Stomach smooth muscle (tissue), 2 donors: ENCODE measurements around the gene REG1B.

Experiments used
- H3K27ac ChIP-seq: one replicate; pipeline ENCODE4 v1.7.0; 2013; ENCODE audit warnings: mild to moderate bottlenecking, low read length, inconsistent platforms
- H3K27me3 ChIP-seq, 2 donors: one replicate each; pipeline ENCODE4 v1.7.0; 2013; ENCODE audit warnings: low read length in 2 of 2; ENCODE audit not compliant: insufficient read depth in 2 of 2, control insufficient read depth in 1 of 2
- H3K36me3 ChIP-seq, 2 donors: one replicate each; pipeline ENCODE4 v1.7.0; 2013; ENCODE audit warnings: low read length in 2 of 2; ENCODE audit not compliant: control insufficient read depth in 2 of 2, insufficient read depth in 2 of 2
- H3K4me1 ChIP-seq: one replicate; pipeline ENCODE4 v1.7.0; 2013; ENCODE audit warnings: low read length; ENCODE audit not compliant: control insufficient read depth, insufficient read depth
- H3K4me3 ChIP-seq, 2 donors: one replicate each; pipeline ENCODE4 v1.7.0; 2013; ENCODE audit warnings: low read length in 2 of 2
- H3K9ac ChIP-seq, 2 donors: one replicate each; pipeline ENCODE4 v1.7.0; 2013; ENCODE audit warnings: low read length in 2 of 2, mild to moderate bottlenecking in 1 of 2
- H3K9me3 ChIP-seq, 2 donors: one replicate each; pipeline ENCODE4 v1.7.0; 2013; ENCODE audit warnings: low read length in 2 of 2; ENCODE audit not compliant: control insufficient read depth in 2 of 2
- donor health status: healthy.
- donor health status: Pancreatic carcinoma.

REG1B gene

DNA sequence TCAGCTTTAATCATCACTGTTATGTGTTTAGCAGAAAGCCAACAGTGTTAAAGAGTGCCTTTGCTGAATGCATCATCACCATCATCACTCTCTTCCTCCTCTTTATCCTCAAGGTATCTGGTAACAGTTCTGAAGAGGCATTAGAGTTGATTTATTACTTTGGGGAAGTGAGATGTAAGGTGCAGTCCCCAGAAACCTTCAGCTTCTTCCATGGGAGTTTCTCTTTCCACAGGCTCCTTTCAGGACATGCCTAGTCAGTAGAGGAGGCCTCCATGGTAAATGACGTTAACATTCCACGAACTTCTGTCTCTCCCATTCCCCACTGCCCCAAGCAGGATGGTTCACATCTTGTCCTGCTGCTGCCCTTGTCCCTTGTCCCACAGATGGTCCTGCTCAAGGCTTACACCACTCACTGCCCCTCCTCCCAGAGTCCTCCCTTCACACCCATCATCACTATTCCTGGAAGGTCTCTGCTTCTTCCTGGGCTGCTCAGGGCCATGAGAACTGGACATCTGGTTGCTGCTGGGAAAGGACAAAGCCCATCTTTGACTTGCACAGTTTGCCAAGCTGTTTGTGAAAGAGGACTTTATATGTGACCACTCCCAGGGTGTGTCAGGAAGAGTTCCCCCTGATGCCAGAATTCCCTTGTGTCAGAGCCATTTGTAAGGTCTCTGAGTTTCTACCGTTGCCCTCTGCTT is 27.2 kb upstream of the REG1B start:
- Histone ChIP-seq H3K36me3 (no peaks in the 10 kb centered on the region), H3K27me3 (no peaks in the 10 kb centered on the region), H3K4me3 (no peak overlapping the region), H3K27ac (no peak overlapping the region), H3K4me1 (no peaks in the 10 kb centered on the region), H3K9ac (no peak overlapping the region), H3K9me3 (no peaks in the 10 kb centered on the region)

- Histone ChIP-seq H3K27ac (no peak overlapping the region), H3K4me3 (no peak overlapping the region), H3K36me3 (no peaks in the 10 kb centered on the region), H3K9ac (no peak overlapping the region), H3K9me3 (no peaks in the 10 kb centered on the region), H3K27me3 (no peaks in the 10 kb centered on the region), H3K4me1 (no peaks in the 10 kb centered on the region)
Measured at GRCh38 chr2:79112269-79112668, 24.5 kb upstream of the REG1B start.

DNA sequence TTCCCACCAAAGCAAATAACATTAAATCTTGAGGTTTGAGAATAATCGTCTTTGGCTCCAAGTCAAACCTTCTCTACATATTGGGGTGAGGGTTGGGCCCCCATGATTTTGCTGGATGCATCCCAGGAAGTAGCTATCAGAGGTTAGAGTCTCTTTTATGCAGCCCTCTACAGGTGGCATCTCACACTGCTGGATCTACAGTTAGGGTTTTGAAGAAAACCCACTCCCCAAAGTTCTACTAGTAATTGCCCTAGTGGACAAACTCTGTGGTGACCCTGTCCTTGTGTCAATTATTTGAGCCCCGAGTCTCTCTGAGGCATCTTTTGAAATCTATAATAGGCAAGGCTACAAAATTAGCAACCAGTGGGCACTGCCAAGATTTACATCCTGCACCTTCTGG is 17.5 kb upstream of the REG1B start:
- Histone ChIP-seq H3K4me1 (no peaks in the 10 kb centered on the region), H3K4me3 (no peak overlapping the region), H3K9me3 (no peaks in the 10 kb centered on the region), H3K27me3 (no peaks in the 10 kb centered on the region), H3K9ac (no peak overlapping the region), H3K27ac (no peak overlapping the region), H3K36me3 (no peaks in the 10 kb centered on the region)

GRCh38 chr2:79103214-79103613 is 15.4 kb upstream of the REG1B start:
- no peak overlapping the region for H3K4me3 ChIP-seq

DNA sequence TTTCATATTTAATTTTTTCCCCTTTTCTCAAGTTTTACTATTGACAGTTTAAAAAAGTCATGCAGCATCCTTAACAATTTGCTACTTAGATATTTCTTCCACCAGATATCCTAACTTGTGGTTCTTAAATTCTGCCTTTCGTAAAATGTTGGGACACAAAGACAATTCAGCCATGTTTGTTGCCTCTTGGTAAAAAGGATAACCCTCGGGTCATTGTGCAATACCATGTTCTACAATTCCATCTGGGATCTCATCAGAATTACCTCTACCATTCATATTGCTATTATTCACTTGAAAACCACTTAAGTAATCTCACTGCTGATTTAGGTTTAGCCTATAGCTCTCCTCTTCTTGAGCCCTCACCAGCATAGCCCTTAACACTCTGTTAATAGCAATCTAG is 13.2 kb upstream of the REG1B start:
- H3K27me3 ChIP-seq, result no peaks in the 10 kb centered on the region
- no peaks in the 10 kb centered on the region for H3K36me3 ChIP-seq
- no peak overlapping the region for H3K9ac ChIP-seq
- H3K27ac ChIP-seq, result no peak overlapping the region
- H3K9me3 ChIP-seq, result peaks cover 0 to 3% of the 10 kb centered on the region in 2 donors
- H3K4me3 ChIP-seq, result no peak overlapping the region
- no peaks in the 10 kb centered on the region for H3K4me1 ChIP-seq

More at GRCh38 chr2:79103214-79103613, 15.4 kb upstream of the REG1B start:
- no peaks in the 10 kb centered on the region for H3K4me1 ChIP-seq
- H3K27me3 ChIP-seq, result no peaks in the 10 kb centered on the region
- H3K36me3 ChIP-seq, result no peaks in the 10 kb centered on the region
- H3K27ac ChIP-seq, result no peak overlapping the region
- H3K9ac ChIP-seq, result no peak overlapping the region
- no peaks in the 10 kb centered on the region for H3K9me3 ChIP-seq

DNA sequence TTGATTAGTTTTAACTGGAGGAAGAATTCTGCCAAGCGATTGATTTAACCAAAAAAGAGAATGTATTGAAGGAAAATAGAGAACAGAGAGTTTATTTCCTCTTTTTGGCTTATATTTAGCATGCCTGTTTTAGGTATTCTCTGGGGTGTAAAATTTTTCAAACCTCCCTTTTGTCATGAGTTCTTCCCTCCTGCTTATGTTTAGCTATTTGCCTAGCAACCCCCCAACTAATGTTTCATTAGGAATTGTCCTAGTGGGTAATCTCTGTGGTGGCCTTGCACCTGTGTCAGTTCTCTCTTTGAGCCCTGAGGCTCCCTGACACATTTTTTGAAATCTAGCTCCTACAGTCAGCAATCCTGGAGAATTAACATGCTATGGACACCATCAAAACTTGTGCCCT is 12.5 kb upstream of the REG1B start:
- peaks cover 0 to 3% of the 10 kb centered on the region in 2 donors for H3K9me3 ChIP-seq
- H3K4me1 ChIP-seq, result no peaks in the 10 kb centered on the region
- H3K9ac ChIP-seq, result no peak overlapping the region
- H3K27me3 ChIP-seq, result no peaks in the 10 kb centered on the region
- H3K27ac ChIP-seq, result no peak overlapping the region
- no peak overlapping the region for H3K4me3 ChIP-seq
- H3K36me3 ChIP-seq, result no peaks in the 10 kb centered on the region

GRCh38 chr2:79099140-79099686 is 11.4 kb upstream of the REG1B start:
- H3K9ac ChIP-seq, result no peak overlapping the region
- no peak overlapping the region for H3K27ac ChIP-seq
- no peaks in the 10 kb centered on the region for H3K4me1 ChIP-seq

GRCh38 chr2:79097843-79098242 is 10.1 kb upstream of the REG1B start:
- no peak overlapping the region for H3K9ac ChIP-seq
- no peak overlapping the region for H3K27ac ChIP-seq
- no peak overlapping the region for H3K4me3 ChIP-seq
- H3K36me3 ChIP-seq, result no peaks in the 10 kb centered on the region
- H3K9me3 ChIP-seq, result peaks cover 0 to 3% of the 10 kb centered on the region in 2 donors
- H3K4me1 ChIP-seq, result no peaks in the 10 kb centered on the region
- H3K27me3 ChIP-seq, result no peaks in the 10 kb centered on the region

More at GRCh38 chr2:79099140-79099686, 11.4 kb upstream of the REG1B start:
- no peak overlapping the region for H3K4me3 ChIP-seq
- H3K36me3 ChIP-seq, result no peaks in the 10 kb centered on the region
- H3K9me3 ChIP-seq, result peaks cover 0 to 3% of the 10 kb centered on the region in 2 donors
- no peaks in the 10 kb centered on the region for H3K27me3 ChIP-seq

- Histone ChIP-seq H3K27me3 (no peaks in the 10 kb centered on the region), H3K36me3 (no peaks in the 10 kb centered on the region), H3K9me3 (no peaks in the 10 kb centered on the region), H3K27ac (no peak overlapping the region), H3K4me1 (no peaks in the 10 kb centered on the region), H3K9ac (no peak overlapping the region), H3K4me3 (no peak overlapping the region)
Measured at GRCh38 chr2:79090693-79091092, 2.9 kb upstream of the REG1B start.

DNA sequence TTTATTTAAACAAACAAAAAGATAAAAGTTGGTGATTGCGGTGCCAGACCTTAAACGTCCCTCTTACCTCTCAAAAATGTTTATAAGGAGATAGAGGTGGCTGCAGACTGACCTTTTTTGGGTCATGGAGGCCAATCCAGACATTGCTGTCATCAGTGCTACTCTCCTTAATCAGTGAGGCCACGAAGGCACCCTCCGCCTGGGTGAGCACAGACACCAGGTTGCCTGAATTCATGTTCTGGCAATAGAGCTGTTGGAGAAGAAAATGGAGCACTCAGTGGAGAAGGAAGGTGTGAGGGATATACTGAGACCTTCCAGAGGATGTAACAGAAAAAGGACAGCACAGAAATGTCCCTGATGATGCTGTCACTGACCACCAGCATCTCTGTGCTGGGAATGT is 1.5 kb downstream of the REG1B start:
- Histone ChIP-seq H3K36me3 (no peaks in the 10 kb centered on the region), H3K4me3 (no peak overlapping the region), H3K9ac (no peak overlapping the region), H3K4me1 (no peaks in the 10 kb centered on the region), H3K27ac (no peak overlapping the region), H3K9me3 (no peaks in the 10 kb centered on the region), H3K27me3 (no peaks in the 10 kb centered on the region)

DNA sequence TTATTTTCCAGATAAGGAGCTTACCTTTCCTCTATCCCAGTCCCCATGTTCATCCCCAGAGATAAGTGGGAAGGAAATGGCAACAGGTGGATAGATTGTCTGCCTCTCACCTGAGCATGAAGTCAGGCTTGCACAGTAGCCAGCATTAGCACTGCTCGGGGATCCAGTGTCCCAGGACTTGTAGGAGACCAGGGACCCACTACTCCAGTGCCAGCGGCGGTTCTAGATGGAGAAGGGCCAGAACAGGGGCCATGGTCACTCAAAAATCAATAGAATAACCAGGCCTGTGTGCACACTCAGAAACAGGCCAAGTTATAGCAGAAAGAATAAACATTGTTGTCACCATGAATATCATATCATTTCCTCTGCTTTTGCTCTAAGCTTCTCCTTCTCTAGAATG is 2.4 kb downstream of the REG1B start:
- Histone ChIP-seq H3K36me3 (no peaks in the 10 kb centered on the region), H3K27me3 (no peaks in the 10 kb centered on the region), H3K9me3 (no peaks in the 10 kb centered on the region), H3K27ac (no peak overlapping the region), H3K4me3 (no peak overlapping the region), H3K4me1 (no peaks in the 10 kb centered on the region), H3K9ac (no peak overlapping the region)
